Testis (tissue), 3 donors: Measurements from ENCODE around the gene HECW1. TPM values are rescaled to one million over a fixed set of nuclear protein-coding genes. Genes with fewer than 3 reads are reported as not detected.

Experiments
- DNase-seq: peaks from one replicate; pipeline ENCODE4 v3.0.0-alpha.2; 2019
- H3K27ac ChIP-seq, 2 donors: fragments of 200-600 bp; sonication (generic); one replicate each; pipeline ENCODE4 v1.5.1; 2019
- H3K27me3 ChIP-seq: fragments of 200-600 bp; sonication (generic); one replicate; pipeline ENCODE4 v1.5.1; 2019
- H3K36me3 ChIP-seq: fragments of 200-600 bp; sonication (generic); one replicate; pipeline ENCODE4 v1.5.1; 2017; ENCODE audit warnings: low read depth; ENCODE audit errors: missing control alignments
- H3K4me1 ChIP-seq: fragments of 200-600 bp; sonication (generic); one replicate; pipeline ENCODE4 v1.5.1; 2019
- H3K4me3 ChIP-seq, 2 donors: fragments of 200-600 bp; sonication (generic); one replicate each; pipeline ENCODE4 v1.5.1; 2017 to 2019
- H3K9me3 ChIP-seq: fragments of 200-600 bp; sonication (generic); one replicate; pipeline ENCODE4 v1.5.1; 2017
- CTCF ChIP-seq, 3 experiments: fragments of 450-650 bp in 2 of 3; fragments of 200-600 bp in 1 of 3; sonication (generic) in 1 of 3; IDR thresholded peaks; one replicate each; pipeline ENCODE4 v1.5.1; 2016 to 2019; ENCODE audit warnings: antibody characterized with exemption in 3 of 3, mild to moderate bottlenecking in 2 of 3, moderate library complexity in 1 of 3
- POLR2A ChIP-seq: fragments of 450-650 bp; IDR thresholded peaks from one replicate; pipeline ENCODE4 v1.6.1; 2017; ENCODE audit warnings: antibody characterized with exemption, mild to moderate bottlenecking, moderate library complexity
- WGBS, 2 donors: methylation state at CpG; one replicate each; pipeline ENCODE4 v1.1.5; 2018; 5-methylcytosine and 5-hydroxymethylcytosine counted together
- intact Hi-C: fragments of 100-400 bp; cut with DNase I; formaldehyde crosslinking; loops from one replicate; pipeline ENCODE4 v1.15.1; 2023; ENCODE audit warnings: low total_unique reads
- polyA plus RNA-seq: library from polyadenylated mRNA; stranded (reverse); fragments of 350-450 nt; fragmentation: Illumina TruSeq; extraction: RNeasy Lipid Tissue Mini Kit (QIAGEN cat#74804); gene quantifications from one replicate; pipeline ENCODE4 v1.2.3, GENCODE V29; 2014; ENCODE audit warnings: low read depth, low replicate concordance; ENCODE audit not compliant: insufficient read depth
- total RNA-seq, 2 donors: library from RNA; depleted of rRNA; stranded (reverse); fragments of >200 nt; gene quantifications; one replicate each; pipeline ENCODE4 v1.2.3, GENCODE V29; 2016

HECW1 gene
- total and polyA plus RNA-seq, 3 donors from 2014 or later: 3.2 to 14.5 (median 5.0) TPM

- H3K4me1 ChIP-seq: no peaks in the 10 kb centered on the region
- no peaks in the 10 kb centered on the region for H3K9me3 ChIP-seq
- intact Hi-C loops: no loop called here
- no peak overlapping the region for H3K27ac ChIP-seq
- TF ChIP-seq CTCF (IDR thresholded peaks at IDR 0.05) (no peak), POLR2A (no peak)
- WGBS, 2 donors: 77 to 81% methylated on average over 5 of the region's 5 CpGs
- H3K27me3 ChIP-seq: no peaks in the 10 kb centered on the region
- DNase-seq: no peak
- no peaks in the 10 kb centered on the region for H3K36me3 ChIP-seq
- H3K4me3 ChIP-seq: no peak overlapping the region
Measured at GRCh38 chr7:43196379-43196778, 83.9 kb downstream of the HECW1 start.

GRCh38 chr7:43198016-43198415 lies 85.6 kb downstream of the HECW1 start:
- TF ChIP-seq POLR2A: no peak
- TF ChIP-seq CTCF (IDR thresholded peaks at IDR 0.05): no peak
- WGBS, 2 donors: 68 to 71% methylated on average over 6 of the region's 6 CpGs

GRCh38 chr7:43198599-43199090 lies 86.2 kb downstream of the HECW1 start:
- TF ChIP-seq POLR2A: no peak
- no peak for TF ChIP-seq CTCF (IDR thresholded peaks at IDR 0.05)
- Histone ChIP-seq H3K27ac (no peak overlapping the region), H3K36me3 (no peaks in the 10 kb centered on the region), H3K4me3 (no peak overlapping the region), H3K9me3 (no peaks in the 10 kb centered on the region), H3K27me3 (no peaks in the 10 kb centered on the region), H3K4me1 (no peaks in the 10 kb centered on the region)
- no peak for DNase-seq
- WGBS, 2 donors: 54 to 74% methylated on average over 7 of the region's 7 CpGs
- intact Hi-C loops: no loop called here

More at GRCh38 chr7:43198016-43198415, 85.6 kb downstream of the HECW1 start:
- no peaks in the 10 kb centered on the region for H3K9me3 ChIP-seq
- no peaks in the 10 kb centered on the region for H3K36me3 ChIP-seq
- no peak overlapping the region for H3K27ac ChIP-seq
- no peaks in the 10 kb centered on the region for H3K4me1 ChIP-seq
- H3K4me3 ChIP-seq: no peak overlapping the region
- H3K27me3 ChIP-seq: no peaks in the 10 kb centered on the region
- DNase-seq: no peak
- intact Hi-C loops: no loop called here

GRCh38 chr7:43199371-43200160 lies 87.1 kb downstream of the HECW1 start:
- no peaks in the 10 kb centered on the region for H3K36me3 ChIP-seq
- H3K9me3 ChIP-seq: no peaks in the 10 kb centered on the region
- intact Hi-C loops: no loop called here
- TF ChIP-seq CTCF (IDR thresholded peaks at IDR 0.05) (no peak), POLR2A (no peak)
- H3K4me1 ChIP-seq: no peaks in the 10 kb centered on the region
- no peak overlapping the region for H3K4me3 ChIP-seq
- H3K27me3 ChIP-seq: no peaks in the 10 kb centered on the region
- no peak overlapping the region for H3K27ac ChIP-seq
- DNase-seq: no peak
- 63% methylated on average over 8 of the region's 8 CpGs for WGBS, 2 donors

- H3K4me3 ChIP-seq: no peak overlapping the region
- intact Hi-C loops: no loop called here
- no peaks in the 10 kb centered on the region for H3K27me3 ChIP-seq
- TF ChIP-seq CTCF (IDR thresholded peaks at IDR 0.05) (no peak), POLR2A (no peak)
- no peaks in the 10 kb centered on the region for H3K36me3 ChIP-seq
- H3K4me1 ChIP-seq: peaks cover 6% of the 10 kb centered on the region
- no peak for DNase-seq
- H3K9me3 ChIP-seq: no peaks in the 10 kb centered on the region
- H3K27ac ChIP-seq: no peak overlapping the region
- WGBS, 2 donors: 85 to 87% methylated on average over 2 of the region's 2 CpGs
Measured at GRCh38 chr7:43201912-43202311, 89.5 kb downstream of the HECW1 start.
